Activated CD8-positive, alpha-beta memory T cell treated with anti-CD3 and anti-CD28 coated beads, Interleukin-2, amount 50 U/mL, for 48 hours (primary cell): ENCODE results near the gene NAB1.

ENCODE experiments used
- DNase-seq: peaks from one replicate; pipeline ENCODE4 v3.0.0-alpha.2; 2020

The NAB1 gene

DNA sequence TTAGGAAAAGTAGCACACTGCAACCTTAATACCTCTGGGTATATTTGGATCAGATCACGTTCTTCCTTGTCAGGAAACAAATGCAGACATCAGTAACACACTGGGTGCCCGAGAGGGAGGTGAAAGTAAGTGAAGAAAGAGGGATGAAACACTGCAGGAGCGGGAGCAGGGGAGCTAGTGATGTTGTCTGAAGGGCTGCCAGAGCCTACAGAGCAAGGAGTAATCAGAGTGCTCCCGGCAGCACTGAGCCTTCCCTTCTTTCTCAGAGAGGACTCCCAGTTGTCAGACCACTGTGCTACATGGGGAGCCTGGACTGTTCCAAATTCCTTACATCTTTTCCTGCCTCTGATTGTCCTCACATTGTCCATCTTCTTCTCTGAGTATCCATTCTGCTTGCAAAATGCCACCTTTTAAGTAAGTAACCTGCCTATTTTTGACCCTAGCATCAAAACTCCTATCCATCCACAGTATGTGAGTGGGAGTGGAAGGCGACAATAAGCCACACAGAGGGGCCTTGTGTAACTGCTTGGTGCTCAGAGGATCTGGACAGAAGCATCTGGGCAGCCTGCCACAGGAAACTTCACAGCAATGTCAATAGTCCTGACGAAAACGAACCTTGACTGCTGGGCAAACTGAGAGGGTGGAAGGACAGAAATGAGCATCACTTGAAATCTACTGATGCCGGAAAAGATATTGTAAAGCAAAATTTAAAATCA lies 10.8 kb upstream of the NAB1 start:
- no peak for DNase-seq

DNA sequence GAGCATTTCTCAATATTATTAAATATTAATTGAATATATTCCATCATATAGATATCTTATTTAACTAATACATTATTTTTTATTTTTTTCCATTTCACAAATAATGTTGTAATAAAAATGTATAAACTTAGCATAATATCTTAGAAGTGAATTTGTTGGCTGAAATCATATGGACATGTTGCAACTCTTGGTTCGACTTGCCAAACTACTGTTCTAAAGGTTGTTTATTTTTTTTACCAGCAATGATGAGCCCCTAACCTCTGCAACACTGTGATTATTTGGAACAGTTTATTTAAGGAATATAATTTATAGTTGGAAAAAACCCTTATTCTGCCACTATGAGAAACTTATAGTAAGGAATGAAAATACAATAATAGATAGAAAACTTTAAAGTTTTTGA lies 8.8 kb upstream of the NAB1 start:
- no peak for DNase-seq

- DNase-seq = no peak
Measured at GRCh38 chr2:190641469-190641868, 7.4 kb upstream of the NAB1 start.

DNA sequence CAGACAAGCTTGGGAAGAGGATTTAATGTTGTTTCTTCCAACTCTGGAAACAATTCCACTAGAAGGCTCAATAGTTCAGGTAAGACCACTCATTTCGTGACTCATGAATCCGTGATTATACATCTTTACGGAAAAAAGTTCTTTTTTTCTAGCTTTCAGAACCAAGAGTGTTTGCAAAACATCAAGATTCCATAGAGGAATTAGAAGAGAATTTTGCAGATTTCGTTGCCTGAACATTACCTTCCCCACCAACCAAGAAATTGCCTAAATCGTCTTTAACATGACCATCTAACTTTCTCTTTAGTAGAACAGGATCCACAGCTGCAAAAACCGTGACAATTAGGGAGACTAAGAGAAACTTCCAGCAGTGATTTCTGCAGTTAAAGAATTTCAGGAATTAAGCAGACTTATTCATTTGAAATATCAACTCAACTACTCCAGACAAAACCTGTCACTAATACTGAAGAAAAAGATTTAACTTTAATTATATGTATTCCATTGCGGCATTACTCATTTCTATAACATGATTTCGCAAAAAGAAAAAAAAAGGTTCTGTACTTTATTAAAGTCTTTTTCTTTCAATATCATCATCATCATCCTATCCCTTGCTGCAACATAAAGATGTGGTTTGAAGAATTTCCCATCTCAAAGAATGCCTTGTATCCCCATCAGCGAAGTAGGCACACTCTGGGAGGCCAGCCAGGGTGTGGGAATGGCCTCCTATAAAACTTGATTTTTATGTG lies 1.9 kb upstream of the NAB1 start:
- DNase-seq = no peak

DNA sequence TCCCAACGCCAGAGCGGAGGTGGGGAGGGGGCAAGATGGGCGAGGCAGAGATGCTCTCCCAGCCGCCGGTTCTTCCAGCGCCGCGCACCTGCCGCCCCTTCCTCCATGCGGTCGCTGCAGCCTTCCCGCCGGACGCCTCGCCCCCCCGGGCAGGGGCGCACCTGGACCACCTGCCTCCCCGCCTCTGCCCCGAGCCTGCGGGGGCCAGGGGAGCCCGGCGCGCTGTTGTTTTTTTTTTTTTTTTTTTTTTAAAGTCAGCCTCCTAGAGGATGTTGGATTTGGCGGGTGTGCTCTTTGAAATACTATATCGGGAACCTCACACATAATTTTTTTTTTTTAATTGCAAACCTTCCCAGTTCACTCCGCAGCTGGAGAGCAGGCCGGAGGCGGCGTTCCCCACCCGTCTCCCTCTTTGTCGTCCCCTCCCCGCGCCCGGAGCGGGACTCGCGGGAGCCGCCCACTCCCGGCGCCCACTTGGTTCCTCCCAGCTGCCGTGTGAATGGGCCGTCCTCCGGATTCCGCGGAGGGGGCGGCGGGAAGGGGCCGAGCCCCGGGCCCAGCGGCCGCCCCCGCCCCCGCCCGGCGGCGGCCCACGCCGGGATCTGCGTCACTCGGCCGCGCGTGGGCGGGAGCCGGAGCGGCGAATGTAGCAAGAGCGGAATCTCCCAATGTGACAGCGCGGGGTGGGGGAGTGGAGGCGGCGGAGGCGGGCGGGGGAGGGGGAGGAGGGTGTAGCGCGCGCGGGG lies 421 bp upstream of the NAB1 start:
- DNase-seq = peak; percentile 93

- DNase-seq = no peak
Measured at GRCh38 chr2:190649798-190650390, 1.0 kb downstream of the NAB1 start.

DNA sequence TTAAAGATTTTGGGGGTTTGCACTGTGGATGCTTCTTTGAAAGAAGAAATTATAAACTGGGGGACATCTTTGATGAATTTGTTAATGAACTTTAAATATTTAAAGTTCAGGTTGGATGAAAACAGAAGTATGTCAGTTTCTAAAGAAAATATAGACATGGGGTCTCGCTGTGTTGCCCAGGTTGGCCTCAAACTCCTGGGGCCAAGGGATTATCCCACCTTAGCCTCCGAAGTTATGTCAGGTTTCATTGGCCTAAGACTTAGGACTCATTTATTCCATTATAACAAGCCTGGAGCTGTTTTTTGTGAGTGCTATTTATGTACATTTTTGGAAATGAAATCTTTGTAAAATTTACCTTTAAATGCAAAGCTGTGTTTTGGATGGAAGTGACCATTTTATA lies 2.5 kb downstream of the NAB1 start:
- no peak for DNase-seq

- DNase-seq = no peak
Measured at GRCh38 chr2:190653231-190653630, 4.3 kb downstream of the NAB1 start.

DNA sequence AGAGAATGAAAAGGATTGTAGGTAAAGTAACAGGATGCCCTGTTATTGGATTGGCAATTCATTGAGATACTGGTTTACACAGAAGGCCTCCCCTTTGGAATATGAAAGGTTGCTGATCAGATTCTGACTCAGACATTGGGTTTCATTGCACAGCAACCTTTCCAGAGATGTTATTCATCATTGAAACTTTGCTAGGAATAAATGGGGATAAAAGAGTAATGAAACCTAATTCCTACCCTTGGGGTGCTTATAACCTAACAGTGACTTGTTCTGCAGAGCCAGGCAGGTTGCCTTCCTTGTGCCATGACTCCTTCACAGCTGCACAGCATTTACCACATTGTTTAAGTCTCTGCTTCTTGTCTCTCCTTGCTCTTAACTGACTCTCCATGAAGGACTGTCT lies 5.0 kb downstream of the NAB1 start:
- no peak for DNase-seq

DNA sequence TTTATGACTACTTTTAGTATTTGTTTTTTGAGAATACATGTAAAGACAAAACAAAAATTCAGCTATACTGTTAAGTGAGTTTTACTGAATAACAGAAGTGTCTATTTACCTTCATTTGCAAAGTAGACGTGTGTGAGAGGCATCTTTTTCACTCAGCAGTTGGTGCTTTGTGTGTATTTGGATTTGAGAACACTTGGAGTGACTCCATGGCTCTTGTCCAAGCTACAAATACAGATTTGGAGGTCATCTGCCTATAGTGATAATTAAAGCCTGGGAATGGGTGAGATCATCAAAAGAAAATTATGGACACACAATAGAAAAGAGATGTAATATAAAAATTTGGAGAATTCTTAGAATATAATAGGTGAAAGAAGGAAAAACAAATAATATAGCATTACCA lies 6.2 kb downstream of the NAB1 start:
- DNase-seq = no peak

GRCh38 chr2:190655570-190655969 lies 6.7 kb downstream of the NAB1 start:
- DNase-seq = no peak

- no peak for DNase-seq
Measured at GRCh38 chr2:190656301-190656700, 7.4 kb downstream of the NAB1 start.

DNA sequence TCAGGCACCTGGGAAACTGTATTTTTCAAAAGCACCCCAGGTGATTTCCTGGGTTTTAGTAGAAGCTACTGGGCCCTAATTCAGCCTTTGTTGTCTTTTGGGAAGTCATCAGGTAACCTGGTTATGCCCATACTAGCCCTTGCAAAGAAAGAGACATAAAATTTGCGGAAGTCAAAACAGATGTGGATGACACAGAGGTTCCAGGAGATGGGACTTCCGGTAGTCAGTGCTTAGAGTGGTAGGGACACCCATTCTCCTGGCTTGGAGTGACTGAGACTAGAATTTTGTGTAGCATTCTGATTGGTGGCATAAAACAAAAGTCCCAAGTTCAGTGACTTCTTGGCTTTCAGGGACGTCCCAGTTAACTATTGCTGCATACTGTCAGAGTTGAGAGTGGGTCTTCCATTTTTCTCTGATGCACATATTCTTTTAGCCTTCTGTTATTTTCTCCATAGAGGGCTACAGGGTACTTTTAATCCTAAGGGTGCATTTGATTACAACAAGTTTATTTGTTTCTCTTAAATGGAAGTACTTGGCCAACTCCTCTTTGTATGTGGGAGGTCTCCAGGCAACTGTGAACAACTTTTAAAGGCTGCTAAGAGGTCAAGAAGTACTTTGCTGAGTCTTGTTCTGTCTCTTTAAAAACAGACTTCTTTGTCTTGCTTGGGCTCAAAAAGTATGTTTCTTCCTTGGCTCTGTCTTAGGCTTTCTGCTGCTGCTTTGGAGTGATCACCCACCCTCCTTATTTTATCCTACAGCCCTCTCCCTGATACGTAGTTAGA lies 8.8 kb downstream of the NAB1 start:
- DNase-seq = no peak

GRCh38 chr2:190659553-190659952 lies 10.7 kb downstream of the NAB1 start:
- DNase-seq = no peak

DNA sequence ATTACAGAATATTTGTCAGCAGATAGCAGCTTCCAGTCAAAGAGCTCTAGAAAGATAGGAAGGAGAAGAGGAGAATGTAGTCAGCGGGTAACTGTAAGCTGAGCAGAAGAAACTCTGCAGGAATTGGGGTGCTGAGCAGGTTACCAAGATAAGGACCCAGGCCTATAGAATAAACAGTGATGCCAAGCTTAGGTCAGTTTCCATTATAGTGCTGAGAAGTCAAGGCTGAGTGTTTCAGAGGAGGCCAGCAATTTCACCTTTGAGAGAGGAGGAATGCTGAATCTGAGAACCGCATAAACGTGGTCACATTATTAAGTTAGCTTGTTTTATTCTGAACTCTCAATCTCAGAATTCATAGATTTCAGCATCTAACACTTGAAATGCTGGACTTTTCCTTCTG lies 13.9 kb downstream of the NAB1 start:
- no peak for DNase-seq

DNA sequence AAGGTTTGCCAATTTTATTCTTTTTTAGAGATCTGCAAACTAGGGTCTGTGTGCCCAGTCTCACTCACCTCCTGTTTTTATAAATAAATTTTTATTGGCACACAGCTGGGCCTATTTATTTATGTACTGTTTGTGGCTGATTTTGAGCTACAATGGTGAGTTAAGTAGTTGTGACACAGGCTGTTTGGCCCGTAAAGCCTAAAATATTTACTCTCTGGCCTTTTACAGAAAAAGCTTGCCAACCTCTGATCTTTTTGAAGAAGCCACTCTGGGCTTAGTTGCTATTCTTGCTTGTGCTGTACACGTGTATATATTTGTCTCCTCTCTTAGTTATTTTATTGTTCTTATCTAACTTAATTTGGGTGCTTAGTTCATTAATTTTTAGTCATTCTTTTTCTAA lies 14.5 kb downstream of the NAB1 start:
- no peak for DNase-seq

DNA sequence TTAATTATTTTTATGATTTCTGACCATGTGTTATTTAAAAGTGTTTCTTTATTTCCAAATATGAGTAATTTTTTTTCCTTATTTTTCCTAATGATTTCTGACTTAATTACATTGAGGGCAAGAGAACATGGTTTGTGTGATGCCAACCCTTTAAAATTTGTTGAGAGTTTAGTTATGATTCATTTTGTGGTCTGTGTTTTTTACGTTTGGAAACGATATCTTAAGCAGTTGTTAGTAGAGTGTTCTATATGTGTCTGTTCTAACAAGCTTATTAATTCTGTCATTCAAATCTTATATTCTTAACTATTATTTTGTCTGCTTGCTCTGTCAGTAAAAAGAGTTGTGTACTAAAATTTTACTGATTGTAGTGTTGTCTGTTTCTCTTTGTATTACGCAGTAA lies 15.0 kb downstream of the NAB1 start:
- DNase-seq = no peak

DNA sequence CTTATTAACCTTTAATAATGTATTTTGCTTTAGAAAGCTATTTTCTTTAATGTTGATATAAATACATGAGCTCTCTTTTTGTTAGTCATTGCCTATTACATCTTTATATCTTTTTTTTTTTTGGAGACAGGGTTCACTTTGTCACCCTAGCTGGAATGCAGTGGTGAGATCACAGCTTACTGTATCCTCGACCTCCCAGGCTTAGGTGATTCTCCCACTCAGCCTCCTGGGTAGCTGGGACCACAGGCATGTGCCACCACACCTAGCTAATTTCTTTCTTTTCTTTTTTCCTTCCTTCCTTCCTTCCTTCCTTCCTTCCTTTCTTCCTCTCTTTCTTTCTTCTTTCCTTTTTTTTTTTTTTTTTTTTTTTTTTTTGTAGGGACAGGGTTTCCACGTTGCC lies 15.4 kb downstream of the NAB1 start:
- no peak for DNase-seq

- no peak for DNase-seq
Measured at GRCh38 chr2:190666895-190667294, 18.0 kb downstream of the NAB1 start.

DNA sequence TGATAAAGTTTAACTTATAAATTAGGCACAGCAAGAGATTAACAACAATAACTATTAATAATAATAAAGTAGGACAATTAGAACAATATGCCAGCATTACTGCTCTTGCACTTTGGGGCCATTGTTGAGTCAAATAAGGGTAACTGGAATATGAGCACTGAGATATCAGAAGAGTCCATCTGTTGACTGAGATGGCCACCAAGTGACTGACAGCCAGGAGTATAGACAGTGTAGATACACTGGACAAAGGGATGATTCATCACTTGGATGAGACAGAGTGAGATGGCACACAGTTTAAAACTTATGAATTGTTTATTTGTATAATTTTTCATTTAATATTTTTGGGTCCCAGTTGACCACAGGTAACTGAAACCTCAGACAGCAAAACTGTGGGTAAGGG lies 20.0 kb downstream of the NAB1 start:
- DNase-seq = no peak

GRCh38 chr2:190670182-190670946 lies 21.5 kb downstream of the NAB1 start:
- DNase-seq = no peak
